Renal cortical epithelial cell (primary cell): ENCODE data around the gene EPB41L2. TPM values are rescaled to one million over a fixed set of nuclear protein-coding genes. Genes with fewer than 3 reads are reported as not detected.

Experiments
- DNase-seq: peaks from one replicate; pipeline ENCODE4 v3.0.0-alpha.2; 2011; ENCODE audit warnings: low read depth
- total RNA-seq: library from RNA; depleted of rRNA; stranded (reverse); fragments of >200 nt; gene quantifications from 2 replicates; pipeline ENCODE4 v1.2.3, GENCODE V29; 2014

EPB41L2 gene
- total RNA-seq, 1 donor from 2014 or later, result 78.7 TPM

GRCh38 chr6:131062241-131063027 is 611 bp downstream of the EPB41L2 start:
- DNase-seq, result no peak

DNA sequence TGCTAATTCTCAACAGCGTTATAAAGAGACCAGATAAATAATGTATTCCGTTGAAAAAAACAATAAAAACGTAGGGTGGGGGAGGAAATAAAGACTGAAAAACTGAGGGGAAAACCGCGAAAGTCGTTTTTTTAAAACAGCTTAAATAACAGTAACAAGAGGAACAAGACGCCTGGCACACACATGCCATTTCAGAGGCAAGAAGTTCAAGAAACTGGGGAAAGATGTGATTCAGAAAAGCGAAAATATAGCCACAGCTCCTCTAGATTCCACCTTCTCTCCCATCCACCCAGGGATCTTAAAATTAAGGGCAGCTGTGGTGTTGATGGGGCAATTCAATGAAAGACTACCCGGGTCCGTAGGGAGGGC is 1.3 kb downstream of the EPB41L2 start:
- peak; percentile 33 for DNase-seq

- peak; percentile 92 for DNase-seq
Observed at GRCh38 chr6:131061041-131061750, 1.8 kb downstream of the EPB41L2 start.

GRCh38 chr6:131060311-131060710 is 2.7 kb downstream of the EPB41L2 start:
- peak; percentile 69 for DNase-seq

GRCh38 chr6:131059486-131059885 is 3.6 kb downstream of the EPB41L2 start:
- DNase-seq, result peak; percentile 27

DNA sequence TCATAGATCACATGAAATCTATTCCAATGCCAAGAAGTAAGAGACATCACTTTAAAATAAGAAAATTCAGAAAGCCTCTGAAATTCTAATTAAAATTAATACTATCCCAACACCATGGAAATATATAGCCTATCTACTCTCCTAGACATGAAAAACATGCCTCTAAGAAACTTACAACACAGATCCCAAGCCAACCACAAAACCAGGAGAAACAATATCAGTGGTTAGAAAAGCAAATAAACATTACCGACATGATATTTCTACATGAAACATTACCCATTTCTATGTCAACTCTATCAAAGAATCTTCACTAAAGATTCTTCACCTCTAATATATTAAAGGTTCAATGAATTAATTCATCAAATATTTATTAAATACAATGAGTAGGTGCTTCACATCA is 4.8 kb downstream of the EPB41L2 start:
- DNase-seq, result no peak

GRCh38 chr6:131054392-131055250 is 8.4 kb downstream of the EPB41L2 start:
- DNase-seq, result peak; percentile 58

- peak; percentile 54 for DNase-seq
Observed at GRCh38 chr6:131053546-131054240, 9.4 kb downstream of the EPB41L2 start.

DNA sequence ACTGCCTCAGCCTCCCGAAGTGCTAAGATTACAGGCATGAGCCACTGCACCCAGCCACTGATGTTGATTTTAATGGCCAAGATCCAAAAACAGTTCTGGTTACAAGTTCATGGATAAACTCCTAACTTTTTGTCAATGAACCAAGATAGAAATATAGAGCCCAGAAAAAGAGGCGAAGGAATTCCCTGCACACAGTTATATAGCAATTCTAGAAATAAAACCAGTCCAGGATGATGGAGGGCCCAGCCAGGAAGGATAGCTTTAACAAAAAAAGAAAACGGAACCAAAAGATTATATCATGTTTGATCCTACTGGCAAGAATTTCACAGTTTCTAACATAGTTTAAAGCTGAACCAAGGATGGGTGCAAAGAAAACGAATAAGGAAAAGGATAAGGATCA is 10.9 kb downstream of the EPB41L2 start:
- DNase-seq, result no peak

- DNase-seq, result no peak
Observed at GRCh38 chr6:131051341-131051740, 11.7 kb downstream of the EPB41L2 start.

DNA sequence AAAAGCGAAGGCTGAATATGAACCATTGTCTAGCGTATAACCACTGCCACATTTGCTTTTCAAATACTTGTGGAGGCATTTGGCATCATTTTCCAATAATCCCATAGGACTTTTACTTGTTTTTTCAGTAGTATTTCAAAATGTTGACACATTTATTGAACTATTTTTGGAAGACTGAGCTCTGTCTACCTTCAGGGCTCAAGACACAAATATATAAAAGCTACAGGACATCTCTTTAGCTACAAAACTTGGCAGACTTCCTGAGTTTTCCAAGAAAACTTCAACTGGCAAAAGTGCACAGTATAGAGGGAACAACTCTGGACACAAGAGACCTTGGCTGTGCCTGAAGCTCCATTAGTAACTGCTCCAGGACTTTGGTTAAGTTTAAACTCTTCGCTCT is 13.4 kb downstream of the EPB41L2 start:
- no peak for DNase-seq

GRCh38 chr6:131048933-131049515 is 14.0 kb downstream of the EPB41L2 start:
- no peak for DNase-seq

GRCh38 chr6:131048459-131048858 is 14.6 kb downstream of the EPB41L2 start:
- DNase-seq, result no peak

DNA sequence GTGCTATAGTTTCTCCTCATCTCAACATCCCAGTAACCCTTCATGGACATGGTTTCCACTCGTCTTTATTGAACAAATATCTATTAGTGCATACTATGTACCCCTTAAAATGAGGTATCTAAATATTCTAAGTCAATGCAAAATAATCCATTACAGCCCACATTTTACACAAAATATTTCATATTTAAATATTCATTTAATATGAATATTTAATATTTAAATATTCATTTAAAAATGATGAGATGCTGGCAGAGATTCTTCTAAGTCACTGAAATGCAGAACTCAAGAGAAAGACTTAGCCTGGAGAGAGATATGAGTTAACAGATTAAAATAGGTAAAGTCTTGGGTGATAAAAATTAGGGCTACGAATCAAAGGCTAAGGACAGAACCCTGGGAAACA is 17.9 kb downstream of the EPB41L2 start:
- DNase-seq, result no peak

GRCh38 chr6:131043902-131044447 is 19.1 kb downstream of the EPB41L2 start:
- no peak for DNase-seq

GRCh38 chr6:131042664-131043063 is 20.4 kb downstream of the EPB41L2 start:
- DNase-seq, result no peak

- no peak for DNase-seq
Observed at GRCh38 chr6:131041814-131042213, 21.2 kb downstream of the EPB41L2 start.

DNA sequence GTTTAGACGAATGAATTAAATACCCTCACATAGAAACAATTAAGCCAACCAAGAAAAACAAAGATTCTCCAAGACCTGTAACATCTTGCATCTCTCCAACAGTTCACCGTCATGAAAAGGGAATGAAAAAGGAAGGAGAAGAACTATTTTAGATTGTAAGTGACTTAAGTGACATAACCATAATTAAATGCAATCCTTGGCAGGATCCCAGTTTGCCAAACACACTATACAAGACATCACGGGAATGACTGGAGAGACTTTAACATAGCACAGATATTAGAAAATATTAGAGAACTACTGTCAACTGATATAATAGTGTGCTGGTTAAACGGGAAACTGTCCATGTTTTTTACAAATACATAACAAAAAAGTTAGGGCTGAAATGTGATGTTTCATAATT is 22.2 kb downstream of the EPB41L2 start:
- no peak for DNase-seq

DNA sequence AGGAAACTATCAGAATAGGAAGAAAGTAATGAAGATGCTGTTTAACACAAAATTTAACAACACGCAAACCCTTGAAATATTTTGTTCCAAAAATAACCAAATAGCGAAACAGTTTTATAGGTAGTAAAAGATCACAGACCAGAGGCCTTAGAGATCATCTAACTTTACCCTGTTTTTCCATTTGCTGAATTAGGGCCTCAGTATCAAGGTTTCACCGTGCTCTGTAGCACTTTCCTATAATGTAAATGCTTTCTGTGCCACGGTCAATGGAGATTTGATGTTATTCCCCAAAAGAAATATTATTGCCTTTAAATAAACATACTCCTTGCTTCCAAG is 23.7 kb downstream of the EPB41L2 start:
- DNase-seq, result no peak

- no peak for DNase-seq
Observed at GRCh38 chr6:131038597-131039344, 24.3 kb downstream of the EPB41L2 start.
